ENCODE data around the gene TLE6.
A peak's percentile ranks its signal among the peaks of the same experiment; 100 is the strongest.

TLE6 gene

GRCh38 chr19:3019211-3019854, 42.0 kb downstream of the TLE6 start:
- in situ Hi-C loops (cut with MboI; ENCODE audit: low sequenced_read_pairs): no loop called here

GRCh38 chr19:3020321-3020960, 43.1 kb downstream of the TLE6 start:
- H3K4me1 ChIP-seq: no peaks in the 10 kb centered on the region
- H3K9me3 ChIP-seq: no peaks in the 10 kb centered on the region
- in situ Hi-C loops (cut with MboI; ENCODE audit: low sequenced_read_pairs): no loop called here
- DNase-seq (ENCODE audit: low spot score in 2 of 2): no peak
- H3K4me3 ChIP-seq: no peak overlapping the region
- no peaks in the 10 kb centered on the region for H3K36me3 ChIP-seq (replicated peaks)
- no peaks in the 10 kb centered on the region for H3K27me3 ChIP-seq (ENCODE audit: low read depth)

More at GRCh38 chr19:3019211-3019854, 42.0 kb downstream of the TLE6 start:
- H3K4me1 ChIP-seq: no peaks in the 10 kb centered on the region
- no peak for DNase-seq (ENCODE audit: low spot score in 2 of 2)
- H3K9me3 ChIP-seq: no peaks in the 10 kb centered on the region
- H3K27me3 ChIP-seq (ENCODE audit: low read depth): no peaks in the 10 kb centered on the region
- H3K4me3 ChIP-seq: no peak overlapping the region
- H3K36me3 ChIP-seq (replicated peaks): no peaks in the 10 kb centered on the region

- Histone ChIP-seq H3K27me3 (ENCODE audit: low read depth) (peaks cover under 1% of the 10 kb centered on the region; the same call in 1 of the 2 replicates), H3K9me3 (no peaks in the 10 kb centered on the region), H3K4me3 (no peak overlapping the region), H3K4me1 (no peaks in the 10 kb centered on the region; the same call in 1 of the 2 replicates), H3K36me3 (replicated peaks) (no peaks in the 10 kb centered on the region)
- no peak for DNase-seq (ENCODE audit: low spot score in 2 of 2)
- in situ Hi-C loops (cut with MboI; ENCODE audit: low sequenced_read_pairs): no loop called here
Observed at GRCh38 chr19:3024509-3024869, 47.1 kb downstream of the TLE6 start.

DNA sequence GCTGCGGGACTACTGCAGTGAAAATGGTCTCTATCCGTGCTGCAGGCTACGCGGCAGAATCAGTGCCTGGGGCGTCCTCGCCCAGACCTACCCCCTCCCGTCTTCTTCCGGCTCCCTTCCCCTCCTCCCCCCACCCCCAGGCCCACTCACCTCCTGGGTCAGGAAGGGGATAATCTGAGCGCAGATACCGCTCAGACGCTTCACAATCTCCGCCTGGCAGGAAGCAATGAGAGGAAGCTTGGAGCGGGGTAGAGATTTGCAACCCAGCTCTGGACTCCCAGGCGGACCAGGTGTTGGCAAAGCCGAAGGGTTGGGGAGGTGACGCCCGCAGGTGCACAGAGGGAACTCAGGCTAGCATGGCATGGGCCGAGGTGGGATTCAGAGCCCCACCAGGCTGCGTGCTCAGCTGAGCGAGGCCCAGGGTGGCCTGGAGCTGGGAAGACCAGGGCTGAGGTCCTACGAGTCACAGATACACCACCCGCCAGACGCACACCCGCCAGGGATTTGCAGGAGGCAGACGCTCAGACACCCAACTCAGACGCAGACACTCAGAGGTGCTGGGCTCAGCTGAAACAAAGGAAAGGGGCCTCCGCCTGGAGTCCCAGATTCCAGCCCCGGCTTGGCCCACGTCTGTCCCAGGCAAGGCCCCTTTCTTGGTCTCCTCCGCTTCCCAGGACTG, 47.6 kb downstream of the TLE6 start:
- in situ Hi-C loops (cut with MboI; ENCODE audit: low sequenced_read_pairs): no loop called here
- H3K36me3 ChIP-seq (replicated peaks): no peaks in the 10 kb centered on the region
- no peak for DNase-seq (ENCODE audit: low spot score in 2 of 2)
- H3K27me3 ChIP-seq (ENCODE audit: low read depth): peaks cover 5% of the 10 kb centered on the region
- H3K4me1 ChIP-seq: no peaks in the 10 kb centered on the region; the same call in 1 of the 2 replicates
- no peak overlapping the region for H3K4me3 ChIP-seq
- H3K9me3 ChIP-seq: no peaks in the 10 kb centered on the region

DNA sequence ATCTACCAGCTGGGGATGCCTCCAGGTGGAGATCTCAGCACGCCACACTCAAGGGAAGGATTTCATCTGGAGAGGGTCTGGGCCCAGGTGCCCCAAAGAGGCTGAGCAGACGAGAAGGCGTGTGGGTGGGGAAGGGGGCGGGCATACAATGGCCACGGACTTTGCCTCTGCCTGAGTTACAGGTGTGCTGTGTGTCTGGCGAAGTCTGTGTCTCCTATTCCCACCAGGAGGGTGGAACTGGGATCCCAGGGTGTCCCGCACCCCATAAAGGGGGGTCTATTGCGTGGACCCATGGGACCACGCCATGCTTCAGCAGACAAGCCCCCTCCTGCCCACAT, 48.2 kb downstream of the TLE6 start:
- Histone ChIP-seq H3K9me3 (no peaks in the 10 kb centered on the region), H3K36me3 (replicated peaks) (no peaks in the 10 kb centered on the region), H3K27me3 (ENCODE audit: low read depth) (peaks cover 5% of the 10 kb centered on the region), H3K4me1 (no peaks in the 10 kb centered on the region; the same call in 1 of the 2 replicates), H3K4me3 (no peak overlapping the region)
- DNase-seq (ENCODE audit: low spot score in 2 of 2): no peak
- in situ Hi-C loops (cut with MboI; ENCODE audit: low sequenced_read_pairs): no loop called here

DNA sequence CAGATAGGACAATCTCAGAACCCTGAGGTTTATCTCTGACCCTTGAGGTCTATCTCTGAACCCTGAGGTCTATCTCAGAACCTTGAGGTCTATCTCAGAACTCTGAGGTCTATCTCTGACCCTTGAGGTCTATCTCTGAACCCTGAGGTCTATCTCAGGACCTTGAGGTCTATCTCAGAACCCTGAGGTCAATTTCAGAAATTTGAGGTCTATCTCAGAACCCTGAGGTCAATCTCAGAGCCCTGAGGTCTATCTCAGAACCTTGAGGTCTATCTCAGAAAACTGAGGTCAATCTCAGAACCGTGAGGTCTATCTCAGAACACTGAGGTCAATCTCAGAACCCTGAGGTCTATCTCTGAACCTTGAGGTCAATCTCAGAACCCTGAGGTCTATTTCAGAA, 49.4 kb downstream of the TLE6 start:
- in situ Hi-C loops (cut with MboI; ENCODE audit: low sequenced_read_pairs): no loop called here
- Histone ChIP-seq H3K4me1 (no peaks in the 10 kb centered on the region; the same call in 1 of the 2 replicates), H3K4me3 (no peak overlapping the region), H3K27me3 (ENCODE audit: low read depth) (peaks cover 5% of the 10 kb centered on the region), H3K36me3 (replicated peaks) (no peaks in the 10 kb centered on the region), H3K9me3 (no peaks in the 10 kb centered on the region)
- no peak for DNase-seq (ENCODE audit: low spot score in 2 of 2)

GRCh38 chr19:3027292-3027691, 49.9 kb downstream of the TLE6 start:
- H3K36me3 ChIP-seq (replicated peaks): no peaks in the 10 kb centered on the region
- H3K4me1 ChIP-seq: no peaks in the 10 kb centered on the region; the same call in 1 of the 2 replicates
- in situ Hi-C loops (cut with MboI; ENCODE audit: low sequenced_read_pairs): no loop called here
- H3K27me3 ChIP-seq (ENCODE audit: low read depth): peaks cover 5% of the 10 kb centered on the region
- H3K4me3 ChIP-seq: no peak overlapping the region
- H3K9me3 ChIP-seq: no peaks in the 10 kb centered on the region
- DNase-seq (ENCODE audit: low spot score in 2 of 2): no peak

DNA sequence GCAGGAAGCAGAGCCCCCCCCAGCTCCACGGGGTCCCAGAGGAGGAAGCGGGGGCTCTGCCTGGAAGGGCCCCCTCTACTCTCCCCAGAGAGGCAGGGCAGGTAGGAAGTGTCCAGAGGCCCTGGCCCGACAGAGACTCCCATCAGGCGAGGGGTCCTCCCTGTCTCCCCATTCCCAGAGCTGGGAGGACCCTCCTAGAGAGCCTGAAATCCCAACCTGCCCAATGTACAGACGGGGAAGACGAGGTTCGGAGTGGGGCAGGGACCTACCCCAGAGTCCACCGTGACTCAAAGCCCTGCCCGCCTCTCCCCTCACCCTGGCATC, 50.6 kb downstream of the TLE6 start:
- Histone ChIP-seq H3K4me3 (no peak overlapping the region; the same call in 1 of the 2 replicates), H3K9me3 (no peaks in the 10 kb centered on the region), H3K36me3 (replicated peaks) (no peaks in the 10 kb centered on the region), H3K27me3 (ENCODE audit: low read depth) (peaks cover 5% of the 10 kb centered on the region), H3K4me1 (no peaks in the 10 kb centered on the region; the same call in 1 of the 2 replicates)
- in situ Hi-C loops (cut with MboI; ENCODE audit: low sequenced_read_pairs): no loop called here
- DNase-seq (ENCODE audit: low spot score in 2 of 2): no peak

DNA sequence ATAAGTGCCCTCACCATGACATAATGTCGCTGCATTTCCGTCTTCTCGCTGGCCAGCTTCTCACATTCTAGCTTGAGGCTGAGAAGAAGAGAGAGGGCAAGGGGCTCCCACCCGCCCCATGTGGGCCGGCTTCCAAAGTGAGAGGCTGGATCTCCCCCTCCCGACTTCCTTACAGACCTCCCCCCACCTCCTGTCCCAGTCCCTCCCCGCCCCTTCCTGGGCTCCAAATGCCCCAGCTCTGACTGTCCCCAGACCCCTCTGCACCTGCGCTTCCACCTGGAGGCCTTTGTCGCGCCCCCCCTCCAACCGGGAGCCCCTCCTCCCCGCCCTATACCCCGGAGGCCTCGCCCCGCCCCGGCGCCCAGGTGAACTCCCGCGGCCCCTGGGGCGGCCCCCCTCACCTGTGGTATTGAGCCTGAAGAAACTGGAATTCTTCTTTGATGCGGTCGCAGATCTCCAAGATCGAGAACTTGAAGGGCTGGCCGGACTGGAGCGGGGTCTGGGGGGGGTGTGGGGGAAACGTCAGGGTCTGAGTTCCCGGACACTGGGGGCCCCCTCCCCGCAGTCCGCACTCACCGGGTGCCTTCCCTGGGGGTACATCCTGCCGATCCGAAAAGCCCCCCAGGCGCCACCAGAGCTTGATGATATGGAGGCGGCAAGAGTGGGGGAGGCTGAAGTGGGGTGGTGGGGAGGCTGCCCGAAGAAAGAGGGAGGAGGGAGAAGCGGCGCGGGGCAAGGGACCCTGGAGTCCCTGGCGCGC, 51.1 kb downstream of the TLE6 start:
- Histone ChIP-seq H3K9me3 (no peaks in the 10 kb centered on the region), H3K36me3 (replicated peaks) (no peaks in the 10 kb centered on the region), H3K4me3 (peak overlapping the region; percentile 48), H3K4me1 (no peaks in the 10 kb centered on the region; the same call in 1 of the 2 replicates), H3K27me3 (ENCODE audit: low read depth) (peaks cover 5% of the 10 kb centered on the region)
- no peak for DNase-seq (ENCODE audit: low spot score in 2 of 2)
- in situ Hi-C loops (cut with MboI; ENCODE audit: low sequenced_read_pairs): no loop called here

GRCh38 chr19:3029065-3029923, 51.9 kb downstream of the TLE6 start, which contains the start of gene TLE2:
Gene TLE2 (minus strand): TSS chr19:3029280. CDS start chr19:3028904, 376 bp downstream.
- Histone ChIP-seq H3K36me3 (replicated peaks) (no peaks in the 10 kb centered on the region), H3K9me3 (no peaks in the 10 kb centered on the region), H3K27me3 (ENCODE audit: low read depth) (peaks cover 5% of the 10 kb centered on the region), H3K4me3 (peak within 1 kb of the TSS; percentile 48), H3K4me1 (peaks cover 1% of the 10 kb centered on the region)
- no peak for DNase-seq (ENCODE audit: low spot score in 2 of 2)
- in situ Hi-C loops (cut with MboI; ENCODE audit: low sequenced_read_pairs): no loop called here

DNA sequence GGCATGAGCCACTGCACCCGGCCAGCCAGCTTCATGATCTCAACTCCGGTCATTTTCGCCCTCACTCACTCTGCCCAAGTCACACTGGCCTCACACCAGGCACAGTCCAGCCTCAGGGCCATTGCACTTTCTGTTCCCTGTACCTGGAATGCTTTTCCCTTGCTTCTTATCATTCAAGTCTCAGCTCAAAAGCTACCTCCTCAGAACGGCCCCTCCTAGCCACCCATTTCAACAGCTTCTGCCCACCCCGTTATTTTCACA, 54.2 kb downstream of the TLE6 start:
- no peak for DNase-seq (ENCODE audit: low spot score in 2 of 2)
- peaks cover 5% of the 10 kb centered on the region for H3K27me3 ChIP-seq (ENCODE audit: low read depth)
- in situ Hi-C loops (cut with MboI; ENCODE audit: low sequenced_read_pairs): no loop called here
- H3K36me3 ChIP-seq (replicated peaks): no peaks in the 10 kb centered on the region
- H3K9me3 ChIP-seq: no peaks in the 10 kb centered on the region
- peaks cover 14% of the 10 kb centered on the region for H3K4me1 ChIP-seq
- no peak overlapping the region for H3K4me3 ChIP-seq

- Histone ChIP-seq H3K9me3 (no peaks in the 10 kb centered on the region), H3K36me3 (replicated peaks) (no peaks in the 10 kb centered on the region), H3K27me3 (ENCODE audit: low read depth) (peaks cover 5% of the 10 kb centered on the region), H3K4me1 (peaks cover 19% of the 10 kb centered on the region), H3K4me3 (no peak overlapping the region)
- in situ Hi-C loops (cut with MboI; ENCODE audit: low sequenced_read_pairs): no loop called here
- no peak for DNase-seq (ENCODE audit: low spot score in 2 of 2)
Observed at GRCh38 chr19:3033595-3034405, 56.4 kb downstream of the TLE6 start.

DNA sequence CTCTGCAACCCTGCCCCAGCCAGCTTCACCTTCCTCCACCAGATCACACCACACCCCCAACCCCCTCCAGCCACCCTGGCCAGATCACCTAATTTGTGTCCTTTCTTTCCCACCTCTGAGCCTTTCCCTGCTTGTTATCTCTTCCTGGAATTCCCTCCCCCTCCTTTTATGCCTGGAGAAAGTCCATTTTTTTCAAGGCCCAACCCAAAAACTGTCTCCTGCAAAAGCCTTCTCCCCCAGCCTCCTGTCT, 57.0 kb downstream of the TLE6 start:
- Histone ChIP-seq H3K4me3 (no peak overlapping the region), H3K9me3 (no peaks in the 10 kb centered on the region), H3K36me3 (replicated peaks) (no peaks in the 10 kb centered on the region), H3K27me3 (ENCODE audit: low read depth) (peaks cover 5% of the 10 kb centered on the region), H3K4me1 (peaks cover 19% of the 10 kb centered on the region)
- no peak for DNase-seq (ENCODE audit: low spot score in 2 of 2)
- in situ Hi-C loops (cut with MboI; ENCODE audit: low sequenced_read_pairs): no loop called here

All from HAP-1 (cell line).